Neural progenitor cell (in vitro differentiated cells): ENCODE data around the gene SLC37A4. TPM values are rescaled to one million over a fixed set of nuclear protein-coding genes. Genes with fewer than 3 reads are reported as not detected.

Experiments
- DNase-seq: peaks from one replicate; pipeline ENCODE4 v3.0.0-alpha.2; 2016; ENCODE audit warnings: low spot score
- H2AFZ ChIP-seq: fragments of 200-600 bp; sonication (generic); replicated peaks from 2 replicates; pipeline ENCODE4 v1.6.1; 2016; ENCODE audit warnings: antibody characterized with exemption
- H3F3A ChIP-seq: fragments of 200-600 bp; sonication (generic); 2 replicates; pipeline ENCODE4 v1.6.1; 2016; ENCODE audit warnings: antibody characterized with exemption, low read depth
- H3K27ac ChIP-seq: fragments of 200-600 bp; sonication (generic); 2 replicates; pipeline ENCODE4 v1.5.1; 2016; ENCODE audit warnings: mild to moderate bottlenecking
- H3K27me3 ChIP-seq: fragments of 200-600 bp; sonication (generic); 2 replicates; pipeline ENCODE4 v1.6.1; 2016; ENCODE audit warnings: mild to moderate bottlenecking, moderate library complexity
- H3K36me3 ChIP-seq: fragments of 200-600 bp; sonication (generic); 2 replicates; pipeline ENCODE4 v1.5.1; 2016
- H3K4me1 ChIP-seq: fragments of 200-600 bp; sonication (generic); 2 replicates; pipeline ENCODE4 v1.6.1; 2016; ENCODE audit warnings: mixed run types
- H3K4me2 ChIP-seq: fragments of 200-600 bp; sonication (generic); 2 replicates; pipeline ENCODE4 v1.6.1; 2016
- H3K4me3 ChIP-seq: fragments of 200-600 bp; sonication (generic); 2 replicates; pipeline ENCODE4 v1.5.1; 2016
- H3K79me2 ChIP-seq: fragments of 200-600 bp; sonication (generic); 2 replicates; pipeline ENCODE4 v1.6.1; 2016; ENCODE audit warnings: low read depth
- H3K9ac ChIP-seq: fragments of 200-600 bp; sonication (generic); 2 replicates; pipeline ENCODE4 v1.6.1; 2016
- H3K9me3 ChIP-seq: fragments of 200-600 bp; sonication (generic); 2 replicates; pipeline ENCODE4 v1.5.1; 2016; ENCODE audit warnings: low read depth
- H4K20me1 ChIP-seq: fragments of 200-600 bp; sonication (generic); 2 replicates; pipeline ENCODE4 v1.6.1; 2016; ENCODE audit warnings: low read depth
- H3K27ac Mint-ChIP-seq: 3 replicates; pipeline ENCODE4 v1.8.0; 2021; ENCODE audit warnings: mixed read lengths
- H3K27me3 Mint-ChIP-seq: 2 replicates; pipeline ENCODE4 v1.8.0; 2022; ENCODE audit warnings: low read depth, mild to moderate bottlenecking, inconsistent platforms, moderate library complexity, mixed read lengths; ENCODE audit not compliant: insufficient read depth
- H3K36me3 Mint-ChIP-seq: 3 replicates; pipeline ENCODE4 v1.8.0; 2021; ENCODE audit warnings: mixed read lengths
- H3K4me1 Mint-ChIP-seq: 3 replicates; pipeline ENCODE4 v1.8.0; 2021; ENCODE audit warnings: mixed read lengths
- H3K4me3 Mint-ChIP-seq: 3 replicates; pipeline ENCODE4 v1.8.0; 2021; ENCODE audit warnings: mild to moderate bottlenecking, moderate library complexity, mixed read lengths
- H3K9me3 Mint-ChIP-seq: 3 replicates; pipeline ENCODE4 v1.8.0; 2020; ENCODE audit warnings: mixed read lengths
- EZH2 ChIP-seq: fragments of 200-600 bp; sonication (generic); IDR thresholded peaks from 2 replicates; pipeline ENCODE4 v1.6.1; 2017; ENCODE audit warnings: antibody characterized with exemption, mild to moderate bottlenecking, moderate library complexity
- EZH2phosphoT487 ChIP-seq: fragments of 200-600 bp; sonication (generic); IDR thresholded peaks from 2 replicates; pipeline ENCODE4 v1.6.1; 2017; ENCODE audit warnings: antibody characterized with exemption
- total RNA-seq: library from RNA; depleted of rRNA; stranded (reverse); fragments of >200 nt; gene quantifications from 2 replicates; pipeline ENCODE4 v1.2.3, GENCODE V29; 2015; ENCODE audit warnings: low replicate concordance
- TF ChIP-seq, protein P1 (sequence below): fragments of 200-600 bp; sonication (generic); IDR thresholded peaks from 2 replicates; pipeline ENCODE4 v1.5.1; 2017; ENCODE audit warnings: antibody characterized with exemption, mild to moderate bottlenecking

SLC37A4 gene
- total RNA-seq, 1 donor from 2014 or later: 55.2 TPM

DNA sequence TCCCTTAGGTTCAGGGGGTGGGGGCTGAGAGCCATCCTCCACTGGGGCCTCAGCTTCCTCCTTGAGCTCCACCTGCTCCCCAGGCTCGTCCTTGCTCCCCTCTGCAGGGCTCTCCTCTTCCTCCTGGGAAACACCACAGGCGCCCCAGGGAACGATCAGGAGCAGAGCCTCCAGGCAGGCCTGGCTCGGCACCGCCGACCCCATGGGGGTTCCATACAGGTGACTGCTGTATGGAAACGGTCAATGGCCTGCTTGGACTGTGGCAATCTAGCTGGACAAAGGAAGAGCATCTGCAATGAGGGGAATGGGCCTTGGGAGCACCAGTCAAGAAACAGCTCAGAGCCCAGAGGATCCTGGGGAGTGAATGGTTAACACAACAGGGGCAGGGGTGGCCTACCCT lies 18.4 kb upstream of the SLC37A4 start:
- H3K4me3 Mint-ChIP-seq: no peak overlapping the region
- H3K27ac Mint-ChIP-seq: no peak overlapping the region
- H3F3A ChIP-seq: peaks cover 14% of the 10 kb centered on the region
- H3K79me2 ChIP-seq: peaks cover 6% of the 10 kb centered on the region
- H3K9me3 Mint-ChIP-seq: no peaks in the 10 kb centered on the region
- H3K27me3 Mint-ChIP-seq: peaks cover 4% of the 10 kb centered on the region
- no peak overlapping the region for H3K4me3 ChIP-seq
- no peak overlapping the region for H3K27ac ChIP-seq
- TF ChIP-seq EZH2 (no peak), EZH2phosphoT487 (no peak)
- TF ChIP-seq, protein P1, sequence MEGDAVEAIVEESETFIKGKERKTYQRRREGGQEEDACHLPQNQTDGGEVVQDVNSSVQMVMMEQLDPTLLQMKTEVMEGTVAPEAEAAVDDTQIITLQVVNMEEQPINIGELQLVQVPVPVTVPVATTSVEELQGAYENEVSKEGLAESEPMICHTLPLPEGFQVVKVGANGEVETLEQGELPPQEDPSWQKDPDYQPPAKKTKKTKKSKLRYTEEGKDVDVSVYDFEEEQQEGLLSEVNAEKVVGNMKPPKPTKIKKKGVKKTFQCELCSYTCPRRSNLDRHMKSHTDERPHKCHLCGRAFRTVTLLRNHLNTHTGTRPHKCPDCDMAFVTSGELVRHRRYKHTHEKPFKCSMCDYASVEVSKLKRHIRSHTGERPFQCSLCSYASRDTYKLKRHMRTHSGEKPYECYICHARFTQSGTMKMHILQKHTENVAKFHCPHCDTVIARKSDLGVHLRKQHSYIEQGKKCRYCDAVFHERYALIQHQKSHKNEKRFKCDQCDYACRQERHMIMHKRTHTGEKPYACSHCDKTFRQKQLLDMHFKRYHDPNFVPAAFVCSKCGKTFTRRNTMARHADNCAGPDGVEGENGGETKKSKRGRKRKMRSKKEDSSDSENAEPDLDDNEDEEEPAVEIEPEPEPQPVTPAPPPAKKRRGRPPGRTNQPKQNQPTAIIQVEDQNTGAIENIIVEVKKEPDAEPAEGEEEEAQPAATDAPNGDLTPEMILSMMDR: no peak
- H3K9me3 ChIP-seq: no peaks in the 10 kb centered on the region
- no peak overlapping the region for H3K4me2 ChIP-seq
- no peak for DNase-seq
- H3K4me1 Mint-ChIP-seq: no peaks in the 10 kb centered on the region
- H3K36me3 ChIP-seq: no peaks in the 10 kb centered on the region
- no peaks in the 10 kb centered on the region for H4K20me1 ChIP-seq
- no peaks in the 10 kb centered on the region for H3K4me1 ChIP-seq
- H3K36me3 Mint-ChIP-seq: peaks cover 37% of the 10 kb centered on the region
- H3K9ac ChIP-seq: no peak overlapping the region
- H3K27me3 ChIP-seq: no peaks in the 10 kb centered on the region
- H2AFZ ChIP-seq: no peak overlapping the region

DNA sequence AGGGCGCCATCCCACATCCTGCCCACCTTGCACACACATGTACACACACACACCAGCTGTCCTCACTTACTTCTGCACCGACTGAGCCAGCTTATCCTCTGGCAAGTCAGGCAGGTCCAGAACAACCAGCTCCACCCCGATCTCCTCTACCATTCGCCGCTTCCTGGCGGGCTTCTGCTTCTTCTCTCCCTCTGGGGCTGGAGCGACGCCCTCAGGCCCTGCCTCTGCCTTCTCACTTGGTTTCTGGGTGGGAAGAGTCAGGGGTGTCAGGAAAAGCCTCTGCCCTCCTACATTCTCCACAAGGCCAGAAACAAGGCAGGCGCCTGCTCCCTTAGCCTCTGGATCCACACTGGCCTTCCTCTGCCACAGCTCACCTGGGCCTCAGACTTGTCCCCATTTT lies 18.0 kb upstream of the SLC37A4 start:
- Histone ChIP-seq H3K36me3 (no peaks in the 10 kb centered on the region), H2AFZ (no peak overlapping the region), H3K27me3 (no peaks in the 10 kb centered on the region), H3K27ac (no peak overlapping the region), H3K9ac (no peak overlapping the region), H3K79me2 (peaks cover 2% of the 10 kb centered on the region), H3K4me3 (no peak overlapping the region), H3K4me1 (no peaks in the 10 kb centered on the region), H4K20me1 (no peaks in the 10 kb centered on the region), H3F3A (peaks cover 14% of the 10 kb centered on the region), H3K9me3 (no peaks in the 10 kb centered on the region), H3K4me2 (no peak overlapping the region)
- TF ChIP-seq, protein P1: no peak
- TF ChIP-seq EZH2phosphoT487: no peak
- TF ChIP-seq EZH2: no peak
- peaks cover 34% of the 10 kb centered on the region for H3K36me3 Mint-ChIP-seq
- H3K27ac Mint-ChIP-seq: no peak overlapping the region
- H3K4me3 Mint-ChIP-seq: no peak overlapping the region
- H3K4me1 Mint-ChIP-seq: no peaks in the 10 kb centered on the region
- H3K27me3 Mint-ChIP-seq: peaks cover 4% of the 10 kb centered on the region
- H3K9me3 Mint-ChIP-seq: no peaks in the 10 kb centered on the region
- DNase-seq: no peak

DNA sequence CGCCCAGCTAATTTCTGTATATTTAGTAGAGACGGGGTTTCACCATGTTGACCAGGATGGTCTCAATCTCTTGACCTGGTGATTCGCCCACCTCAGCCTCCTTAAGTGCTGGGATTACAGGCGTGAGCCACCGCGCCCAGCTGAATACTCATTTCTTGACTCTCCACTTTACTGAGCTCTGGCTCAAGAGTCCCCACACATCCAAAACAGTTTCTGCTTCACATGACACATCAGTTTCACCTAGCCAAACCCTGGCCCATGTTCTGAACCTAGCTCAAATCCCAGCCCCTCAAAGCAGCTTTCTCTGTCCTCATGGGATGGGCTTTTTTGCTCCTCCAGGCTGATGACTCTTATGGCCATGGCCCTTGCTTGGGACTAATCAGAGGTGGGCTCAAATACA lies 16.5 kb upstream of the SLC37A4 start:
- no peak overlapping the region for H3K27ac Mint-ChIP-seq
- TF ChIP-seq EZH2phosphoT487 (no peak), EZH2 (no peak)
- TF ChIP-seq, protein P1: no peak
- peaks cover 23% of the 10 kb centered on the region for H3K36me3 Mint-ChIP-seq

DNA sequence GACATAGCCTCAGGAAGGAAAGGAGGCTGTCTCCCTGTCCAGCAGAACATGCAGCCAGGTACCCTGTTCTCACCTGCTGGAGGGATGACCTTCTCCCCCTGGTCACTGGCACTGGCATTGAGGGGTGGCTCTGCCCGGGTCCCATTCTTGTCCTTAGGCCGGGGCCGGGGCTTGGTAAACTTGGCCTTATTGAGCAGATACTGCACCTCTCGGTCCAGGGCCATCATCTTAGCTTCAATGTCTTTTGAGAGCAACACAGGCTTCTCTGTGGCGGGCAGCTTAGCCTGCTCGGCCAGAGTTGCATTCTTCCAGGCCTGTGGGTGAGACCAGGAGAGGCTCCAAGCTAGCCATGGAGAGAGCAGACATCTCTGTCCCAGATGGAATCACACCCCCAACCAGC lies 15.8 kb upstream of the SLC37A4 start:
- TF ChIP-seq EZH2 (no peak), EZH2phosphoT487 (no peak)
- TF ChIP-seq, protein P1: no peak
- H3K36me3 Mint-ChIP-seq: peaks cover 19% of the 10 kb centered on the region
- H3K27ac ChIP-seq: no peak overlapping the region
- peaks cover 20% of the 10 kb centered on the region for H3F3A ChIP-seq
- no peak overlapping the region for H3K4me3 ChIP-seq
- no peak overlapping the region for H3K4me2 ChIP-seq
- H3K9me3 ChIP-seq: no peaks in the 10 kb centered on the region
- no peaks in the 10 kb centered on the region for H3K4me1 ChIP-seq
- H2AFZ ChIP-seq: no peak overlapping the region
- H4K20me1 ChIP-seq: no peaks in the 10 kb centered on the region
- H3K79me2 ChIP-seq: no peaks in the 10 kb centered on the region
- no peaks in the 10 kb centered on the region for H3K9me3 Mint-ChIP-seq
- peaks cover 4% of the 10 kb centered on the region for H3K4me1 Mint-ChIP-seq
- H3K4me3 Mint-ChIP-seq: no peak overlapping the region
- no peak for DNase-seq
- peaks cover 4% of the 10 kb centered on the region for H3K27me3 Mint-ChIP-seq
- no peak overlapping the region for H3K9ac ChIP-seq
- H3K36me3 ChIP-seq: no peaks in the 10 kb centered on the region
- H3K27me3 ChIP-seq: no peaks in the 10 kb centered on the region
- H3K27ac Mint-ChIP-seq: no peak overlapping the region

More for the DNA sequence above, 16.5 kb upstream of the SLC37A4 start:
- H3K36me3 ChIP-seq: no peaks in the 10 kb centered on the region
- no peaks in the 10 kb centered on the region for H3K4me1 ChIP-seq
- Mint-ChIP-seq H3K9me3 (no peaks in the 10 kb centered on the region), H3K4me1 (no peaks in the 10 kb centered on the region), H3K27me3 (peaks cover 4% of the 10 kb centered on the region), H3K4me3 (no peak overlapping the region)
- no peaks in the 10 kb centered on the region for H3K79me2 ChIP-seq
- no peak overlapping the region for H2AFZ ChIP-seq
- H4K20me1 ChIP-seq: no peaks in the 10 kb centered on the region
- H3K9me3 ChIP-seq: no peaks in the 10 kb centered on the region
- H3K9ac ChIP-seq: no peak overlapping the region
- no peak overlapping the region for H3K27ac ChIP-seq
- no peak for DNase-seq
- no peak overlapping the region for H3K4me2 ChIP-seq
- no peak overlapping the region for H3K4me3 ChIP-seq
- no peaks in the 10 kb centered on the region for H3K27me3 ChIP-seq
- H3F3A ChIP-seq: peaks cover 14% of the 10 kb centered on the region
